Prostate gland (tissue), 2 donors: Measurements from ENCODE around the gene IGFBP7. TPM values are rescaled to one million over a fixed set of nuclear protein-coding genes. Genes with fewer than 3 reads are reported as not detected.

Experiments
- DNase-seq: peaks from one replicate; pipeline ENCODE4 v3.0.0-alpha.2; 2019; ENCODE audit warnings: low spot score
- H3K27ac ChIP-seq, 2 donors: fragments of 200-600 bp; sonication (generic); 2 replicates each; pipeline ENCODE4 v1.5.1; 2017 to 2019
- H3K27me3 ChIP-seq: fragments of 200-600 bp; sonication (generic); replicated peaks from 2 replicates; pipeline ENCODE4 v1.5.1; 2019; ENCODE audit not compliant: insufficient read depth
- H3K36me3 ChIP-seq, 2 donors: fragments of 200-600 bp; sonication (generic); 1 replicate in 1 of 2; 2 replicates in 1 of 2; pipeline versions ENCODE4 v1.5.1 to v1.8.1; 2017 to 2019
- H3K4me1 ChIP-seq: fragments of 200-600 bp; sonication (generic); replicated peaks from 2 replicates; pipeline ENCODE4 v1.5.1; 2019
- H3K4me3 ChIP-seq, 2 donors: fragments of 200-600 bp; sonication (generic); 2 replicates each; pipeline ENCODE4 v1.5.1; 2017 to 2019
- H3K9me3 ChIP-seq: fragments of 200-600 bp; sonication (generic); 2 replicates; pipeline ENCODE4 v1.5.1; 2017
- CTCF ChIP-seq, 4 experiments: fragments of 200-600 bp in 2 of 4; fragments of 450-650 bp in 2 of 4; sonication (generic) in 2 of 4; IDR thresholded peaks; 1 replicate in 3 of 4; 2 replicates in 1 of 4; pipeline ENCODE4 v1.5.1; 2016 to 2019; ENCODE audit warnings: antibody characterized with exemption in 4 of 4, mild to moderate bottlenecking in 2 of 4, moderate library complexity in 2 of 4
- POLR2A ChIP-seq: fragments of 450-650 bp; IDR thresholded peaks from one replicate; pipeline ENCODE4 v1.6.1; 2016; ENCODE audit warnings: antibody characterized with exemption, mild to moderate bottlenecking
- POLR2AphosphoS5 ChIP-seq: sonication (generic); formaldehyde crosslinking; IDR thresholded peaks from one replicate; pipeline ENCODE4 v1.6.1; 2017; ENCODE audit warnings: antibody characterized with exemption
- WGBS: methylation state at CpG from one replicate; pipeline ENCODE4 v1.1.5; 2018; 5-methylcytosine and 5-hydroxymethylcytosine counted together
- intact Hi-C: fragments of 100-400 bp; cut with DNase I; formaldehyde crosslinking; loops from one replicate; pipeline ENCODE4 v1.14.2; 2022
- total RNA-seq, 2 donors: library from RNA; depleted of rRNA; stranded (reverse); fragments of >200 nt; gene quantifications; one replicate each; pipeline ENCODE4 v1.1.0, GENCODE V29; 2016

Gene IGFBP7
- 1,000 to 10,000 TPM in 1 of 2 donors, 100 to 1,000 TPM in 1; 322 to 1,366 TPM for total RNA-seq

- Histone ChIP-seq H3K4me1 (no peaks in the 10 kb centered on the region), H3K36me3 (no peaks in the 10 kb centered on the region), H3K4me3 (peak within 1 kb of the TSS; percentile 49 to 69), H3K9me3 (no peaks in the 10 kb centered on the region), H3K27ac (peak within 1 kb of the TSS; percentile 85 to 87), H3K27me3 (no peaks in the 10 kb centered on the region)
- intact Hi-C loops = loop anchor here (5.0 kb wide), 1 partner anchor 73 kb away; no protein-coding TSS in a partner anchor
- WGBS = under 1% methylated on average over 91 of the region's 101 CpGs
- no peak for DNase-seq
- TF ChIP-seq POLR2A (peak; percentile 37), POLR2AphosphoS5 (no peak), CTCF (IDR thresholded peaks at IDR 0.05) (peak in 2 of 4 experiments; percentile 8 to 28)
These were observed at the start of gene IGFBP7 for GRCh38 chr4:57109847-57110639. Gene IGFBP7 (minus strand): TSS chr4:57110385. CDS start chr4:57110351, 34 bp downstream.

DNA sequence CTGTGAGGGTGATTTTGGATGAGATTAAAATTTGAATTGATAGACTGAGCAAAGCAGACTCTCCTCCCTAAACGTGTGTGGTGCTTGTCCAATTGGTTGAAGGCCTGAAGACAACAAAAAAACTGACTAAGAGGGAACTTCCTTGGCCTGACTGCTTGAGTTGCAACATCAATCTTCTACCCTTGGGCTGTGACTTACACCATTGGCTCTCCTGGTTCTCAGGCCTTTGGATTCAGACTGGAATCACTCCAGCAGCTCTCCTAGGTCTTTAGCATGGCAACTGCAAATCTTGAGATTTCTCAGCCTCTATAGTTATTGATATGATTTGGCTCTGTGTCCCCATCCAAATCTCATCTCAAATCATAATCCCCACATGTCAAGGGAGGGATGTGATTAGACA, 49.7 kb upstream of the IGFBP7 start:
- TF ChIP-seq POLR2AphosphoS5 (no peak), POLR2A (no peak), CTCF (IDR thresholded peaks at IDR 0.05) (no peak)
- no peak for DNase-seq
- H3K27ac ChIP-seq = no peak overlapping the region
- WGBS = 90% methylated on average over 1 of the region's 1 CpG
- H3K36me3 ChIP-seq = no peaks in the 10 kb centered on the region
- H3K4me1 ChIP-seq = no peaks in the 10 kb centered on the region
- intact Hi-C loops = loop anchor here (5.0 kb wide), 1 partner anchor 38 kb away; no protein-coding TSS in a partner anchor
- no peaks in the 10 kb centered on the region for H3K27me3 ChIP-seq
- no peaks in the 10 kb centered on the region for H3K9me3 ChIP-seq
- no peak overlapping the region for H3K4me3 ChIP-seq

DNA sequence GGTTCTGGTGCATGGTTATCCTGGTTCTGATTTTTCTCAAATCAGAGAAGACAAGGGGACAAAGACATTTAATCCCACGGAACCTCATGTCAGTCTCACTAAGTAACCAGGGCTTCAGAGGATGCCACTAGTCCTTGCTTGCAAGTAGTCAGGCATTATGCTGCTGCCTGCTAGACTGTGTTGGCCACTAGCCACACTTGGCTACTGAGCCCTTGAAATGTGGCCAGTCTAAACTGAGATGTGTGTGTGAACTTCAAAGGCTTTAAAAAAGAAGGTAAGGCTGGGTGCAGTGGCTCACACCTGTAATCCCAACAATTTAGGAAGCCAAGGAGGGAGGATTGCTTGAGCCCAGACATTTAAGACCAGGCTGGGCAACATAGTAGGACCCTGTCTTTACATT, 48.6 kb upstream of the IGFBP7 start:
- WGBS = 92% methylated on average over 1 of the region's 1 CpG
- Histone ChIP-seq H3K4me1 (no peaks in the 10 kb centered on the region), H3K36me3 (no peaks in the 10 kb centered on the region), H3K9me3 (no peaks in the 10 kb centered on the region), H3K4me3 (no peak overlapping the region), H3K27ac (no peak overlapping the region), H3K27me3 (no peaks in the 10 kb centered on the region)
- no peak for DNase-seq
- intact Hi-C loops = no loop called here
- TF ChIP-seq CTCF (IDR thresholded peaks at IDR 0.05) (no peak), POLR2AphosphoS5 (no peak), POLR2A (no peak)

- H3K27me3 ChIP-seq = no peaks in the 10 kb centered on the region
- no peak overlapping the region for H3K27ac ChIP-seq
- H3K4me1 ChIP-seq = no peaks in the 10 kb centered on the region
- no peaks in the 10 kb centered on the region for H3K9me3 ChIP-seq
- no peak overlapping the region for H3K4me3 ChIP-seq
- DNase-seq = no peak
- H3K36me3 ChIP-seq = no peaks in the 10 kb centered on the region
- intact Hi-C loops = no loop called here
- WGBS = 58% methylated on average over 2 of the region's 2 CpGs
- TF ChIP-seq POLR2A (no peak), CTCF (IDR thresholded peaks at IDR 0.05) (no peak), POLR2AphosphoS5 (no peak)
These were observed 48.0 kb upstream of the IGFBP7 start for GRCh38 chr4:57158221-57158620.
